GM19099 (cell line): ENCODE measurements around the gene CACNB2.

Experiments
- POLR2A ChIP-seq: IDR thresholded peaks from 3 replicates; pipeline ENCODE4 v1.6.1; 2011; ENCODE audit warnings: low read depth; ENCODE audit not compliant: insufficient read length; ENCODE audit errors: extremely low read depth

CACNB2 gene

GRCh38 chr10:18540195-18540594 is 400.0 kb downstream of the CACNB2 start:
- TF ChIP-seq POLR2A: no peak

GRCh38 chr10:18542832-18543231 is 402.6 kb downstream of the CACNB2 start:
- TF ChIP-seq POLR2A: no peak

GRCh38 chr10:18545621-18546305 is 405.5 kb downstream of the CACNB2 start:
- no peak for TF ChIP-seq POLR2A

- TF ChIP-seq POLR2A: no peak
Observed at GRCh38 chr10:18549105-18549504, 408.9 kb downstream of the CACNB2 start.

- no peak for TF ChIP-seq POLR2A
Observed at GRCh38 chr10:18551473-18551872, 411.2 kb downstream of the CACNB2 start.

GRCh38 chr10:18554479-18554878 is 414.3 kb downstream of the CACNB2 start:
- no peak for TF ChIP-seq POLR2A

GRCh38 chr10:18556522-18557147 is 416.4 kb downstream of the CACNB2 start:
- no peak for TF ChIP-seq POLR2A

- TF ChIP-seq POLR2A: no peak
Observed at GRCh38 chr10:18557960-18558359, 417.7 kb downstream of the CACNB2 start.

GRCh38 chr10:18561861-18562551 is 421.8 kb downstream of the CACNB2 start:
- TF ChIP-seq POLR2A: no peak

- no peak for TF ChIP-seq POLR2A
Observed at GRCh38 chr10:18563003-18563726, 422.9 kb downstream of the CACNB2 start.

GRCh38 chr10:18565006-18565405 is 424.8 kb downstream of the CACNB2 start:
- no peak for TF ChIP-seq POLR2A

- no peak for TF ChIP-seq POLR2A
Observed at GRCh38 chr10:18566177-18566576, 426.0 kb downstream of the CACNB2 start.

GRCh38 chr10:18567343-18567856 is 427.2 kb downstream of the CACNB2 start:
- no peak for TF ChIP-seq POLR2A

GRCh38 chr10:18571076-18571475 is 430.9 kb downstream of the CACNB2 start:
- TF ChIP-seq POLR2A: no peak

GRCh38 chr10:18571780-18572179 is 431.6 kb downstream of the CACNB2 start:
- no peak for TF ChIP-seq POLR2A

GRCh38 chr10:18572959-18573561 is 432.8 kb downstream of the CACNB2 start:
- TF ChIP-seq POLR2A: no peak

- no peak for TF ChIP-seq POLR2A
Observed at GRCh38 chr10:18576586-18576985, 436.4 kb downstream of the CACNB2 start.
